ENCODE results near the gene PLPP1.

PLPP1 gene

GRCh38 chr5:55534436-55535198, at the start of gene PLPP1:
TSS of gene PLPP1 (minus strand) at chr5:55534964. CDS start at chr5:55534629, 335 bp downstream.
- peak; percentile 64 to 80 for DNase-seq (ENCODE audit: low read depth in 2 of 2)

DNA sequence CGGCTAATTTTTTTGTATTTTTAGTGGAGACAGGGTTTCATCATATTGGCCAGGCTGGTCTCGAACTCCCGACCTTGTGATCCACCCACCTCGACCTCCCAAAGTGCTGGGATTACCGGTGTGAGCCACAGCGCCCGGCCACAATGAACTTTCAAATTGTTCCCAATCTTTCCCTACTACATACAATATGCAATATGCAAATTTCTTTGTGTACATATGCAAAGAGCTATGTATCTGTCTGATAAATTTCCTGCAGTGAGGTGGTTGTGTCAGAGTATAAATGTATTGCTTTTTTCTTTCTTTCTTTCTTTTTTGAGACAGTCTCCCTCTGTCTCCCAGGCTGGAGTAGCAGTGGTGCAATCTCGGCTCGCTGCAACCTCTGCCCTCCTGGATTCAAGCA, 48.8 kb upstream of the PLPP1 start:
- no peak for DNase-seq (ENCODE audit: low read depth in 2 of 2)

DNA sequence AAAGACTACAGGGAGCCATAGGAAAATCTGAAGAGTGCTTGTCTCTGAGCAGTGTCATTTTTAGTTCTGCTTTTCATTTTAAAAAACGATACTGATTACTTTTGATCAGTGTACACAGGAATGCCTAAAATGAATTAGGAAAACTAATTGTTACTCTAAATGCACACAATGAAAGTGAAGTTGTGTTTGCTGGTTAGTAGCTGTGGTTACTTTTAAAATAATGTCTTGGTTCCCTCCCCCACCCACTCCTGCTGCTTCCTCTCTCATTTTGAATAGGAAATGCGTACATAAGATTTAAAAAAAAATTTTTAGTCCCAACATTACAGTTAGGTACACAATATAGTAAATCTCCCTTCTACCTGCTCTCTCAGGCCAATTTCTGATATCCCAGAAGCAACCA, 47.5 kb upstream of the PLPP1 start:
- DNase-seq (ENCODE audit: low read depth in 2 of 2) = no peak

DNA sequence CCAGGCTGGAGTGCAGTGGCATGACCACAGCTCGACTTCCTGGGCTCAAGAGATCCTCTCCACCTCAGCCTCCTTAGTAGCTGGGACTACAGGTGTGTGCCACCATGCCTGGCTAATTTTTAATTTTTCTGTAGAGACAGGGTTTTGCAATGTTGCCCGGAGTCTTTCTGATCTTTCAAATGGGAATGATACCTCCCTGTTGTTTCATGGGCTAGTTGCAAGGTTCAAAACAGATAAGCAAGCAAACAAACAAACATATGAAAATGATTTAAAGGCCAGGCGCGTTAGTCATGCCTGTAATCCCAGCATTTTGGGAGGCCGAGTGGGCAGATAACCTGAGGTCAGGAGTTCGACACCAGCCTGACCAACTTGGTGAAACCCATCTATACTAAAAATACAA, 45.3 kb upstream of the PLPP1 start:
- DNase-seq (ENCODE audit: low read depth in 2 of 2) = no peak

GRCh38 chr5:55578771-55579170, 44.0 kb upstream of the PLPP1 start:
- DNase-seq (ENCODE audit: low read depth in 2 of 2) = no peak

DNA sequence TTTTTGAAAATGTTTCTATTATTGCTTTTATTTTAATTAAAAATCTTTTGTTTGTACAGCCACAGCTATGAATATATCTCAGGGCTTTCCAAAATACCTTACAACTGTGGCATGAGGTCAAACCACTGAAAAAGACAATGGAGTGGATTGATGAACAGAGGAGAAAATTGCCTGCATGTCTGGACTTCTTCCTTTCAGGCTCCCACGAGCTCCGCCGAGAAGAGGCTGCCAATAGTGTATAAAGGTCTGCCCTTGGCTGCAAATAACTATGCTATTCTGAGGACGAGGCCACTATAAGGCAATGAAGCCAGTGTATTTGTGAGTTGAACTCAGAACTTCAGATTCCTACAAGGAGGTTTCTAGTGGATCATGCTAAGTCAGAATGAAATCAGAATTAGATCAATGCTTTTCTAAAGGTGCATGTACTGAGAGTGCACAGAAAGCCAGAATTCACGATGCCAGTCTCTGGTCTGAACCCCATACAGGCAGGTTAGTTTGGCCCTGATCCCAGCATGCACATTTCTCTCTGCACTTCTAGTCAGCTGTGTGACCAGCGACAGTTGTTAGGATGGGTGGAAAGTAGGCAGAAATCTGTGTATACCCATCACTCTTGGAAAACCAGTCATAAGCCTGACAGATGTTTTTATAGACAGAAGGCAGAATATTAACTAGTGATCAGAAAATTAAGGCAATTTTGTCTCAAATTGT, 42.7 kb upstream of the PLPP1 start:
- no peak for DNase-seq (ENCODE audit: low read depth in 2 of 2)

GRCh38 chr5:55576661-55577060, 41.9 kb upstream of the PLPP1 start:
- no peak for DNase-seq (ENCODE audit: low read depth in 2 of 2)

GRCh38 chr5:55575815-55576583, 41.2 kb upstream of the PLPP1 start:
- no peak for DNase-seq (ENCODE audit: low read depth in 2 of 2)

- no peak for DNase-seq (ENCODE audit: low read depth in 2 of 2)
These were observed 37.8 kb upstream of the PLPP1 start for GRCh38 chr5:55572600-55572999.

GRCh38 chr5:55572020-55572419, 37.3 kb upstream of the PLPP1 start:
- DNase-seq (ENCODE audit: low read depth in 2 of 2) = no peak

DNA sequence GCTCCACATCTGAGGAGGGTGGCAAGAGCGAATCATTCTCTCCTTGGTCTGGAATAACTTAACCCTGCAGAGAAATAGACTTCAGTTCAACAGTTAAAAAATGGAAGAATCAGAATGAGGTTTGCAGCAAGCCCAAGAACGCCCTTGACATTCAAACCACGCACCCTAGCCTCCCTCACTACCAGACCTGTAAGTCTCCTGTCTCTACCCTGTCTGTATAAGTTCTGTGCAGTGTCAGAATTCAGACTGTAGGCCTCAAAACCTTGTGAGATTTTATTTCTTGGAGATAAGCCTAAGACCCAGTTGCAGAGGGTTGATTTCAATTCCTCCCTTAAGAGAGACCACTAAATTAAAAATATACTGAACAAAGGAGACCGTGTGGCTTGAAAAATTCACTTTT, 35.8 kb upstream of the PLPP1 start:
- no peak for DNase-seq (ENCODE audit: low read depth in 2 of 2)

DNA sequence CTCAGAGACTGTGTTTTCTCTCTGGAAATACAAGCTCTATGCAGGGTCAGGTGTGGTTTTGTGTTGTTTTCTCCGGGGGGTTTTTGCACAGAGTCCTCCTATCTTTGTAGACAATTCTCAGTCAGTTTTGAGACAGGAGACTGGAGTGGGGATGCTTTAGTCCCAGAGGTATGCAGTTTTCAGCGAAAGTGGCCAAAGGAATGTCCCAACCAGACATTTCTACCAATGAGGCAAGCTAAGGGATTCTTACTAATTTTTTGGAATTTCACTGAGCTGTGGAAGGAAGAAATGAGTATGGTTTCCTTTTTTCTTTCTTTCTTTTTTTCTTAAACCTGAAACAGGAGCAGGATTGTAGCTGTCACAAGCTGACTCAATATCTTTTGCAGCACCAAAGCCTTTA, 35.3 kb upstream of the PLPP1 start:
- DNase-seq (ENCODE audit: low read depth in 2 of 2) = no peak

DNA sequence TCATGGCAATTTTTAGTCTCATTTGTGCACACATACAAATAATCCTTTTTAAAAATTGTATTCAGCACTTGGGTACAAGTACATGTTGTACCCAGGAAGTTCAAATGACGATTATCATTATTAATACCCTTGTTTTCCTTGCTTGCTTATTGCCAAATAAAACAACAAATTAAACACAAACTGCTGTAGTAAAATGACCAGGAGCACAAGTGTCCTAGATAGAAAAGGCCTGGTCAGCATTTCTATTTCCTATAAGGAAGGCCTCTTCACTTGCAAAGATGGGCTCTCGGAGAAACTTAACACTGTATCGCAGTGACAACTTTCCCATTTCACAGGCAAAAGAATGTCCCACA, 34.7 kb upstream of the PLPP1 start:
- no peak for DNase-seq (ENCODE audit: low read depth in 2 of 2)

GRCh38 chr5:55568654-55569512, 34.1 kb upstream of the PLPP1 start:
- no peak for DNase-seq (ENCODE audit: low read depth in 2 of 2)

- no peak for DNase-seq (ENCODE audit: low read depth in 2 of 2)
These were observed 30.0 kb upstream of the PLPP1 start for GRCh38 chr5:55564721-55565120.

DNA sequence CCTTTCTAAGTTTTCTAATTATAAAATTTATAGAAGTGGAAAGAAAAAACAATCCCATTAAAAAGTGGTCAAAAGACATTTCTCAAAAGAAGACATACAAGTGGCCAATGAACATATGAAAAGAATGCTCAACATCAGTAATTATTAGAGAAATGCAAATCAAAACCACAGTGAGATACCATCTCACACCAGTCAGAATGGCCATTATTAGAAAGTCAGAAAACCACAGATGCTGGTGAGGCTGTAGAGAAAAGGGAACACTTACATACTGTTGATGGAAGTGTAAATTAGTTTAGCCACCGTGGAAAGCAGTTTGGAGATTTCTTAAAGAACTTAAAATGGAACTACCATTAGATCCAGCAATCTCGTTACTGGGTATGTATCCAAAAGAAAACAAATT, 23.7 kb upstream of the PLPP1 start:
- DNase-seq (ENCODE audit: low read depth in 2 of 2) = no peak

- no peak for DNase-seq (ENCODE audit: low read depth in 2 of 2)
These were observed 22.4 kb upstream of the PLPP1 start for GRCh38 chr5:55557123-55557522.

GRCh38 chr5:55554585-55555202, 19.9 kb upstream of the PLPP1 start:
- no peak for DNase-seq (ENCODE audit: low read depth in 2 of 2)

DNA sequence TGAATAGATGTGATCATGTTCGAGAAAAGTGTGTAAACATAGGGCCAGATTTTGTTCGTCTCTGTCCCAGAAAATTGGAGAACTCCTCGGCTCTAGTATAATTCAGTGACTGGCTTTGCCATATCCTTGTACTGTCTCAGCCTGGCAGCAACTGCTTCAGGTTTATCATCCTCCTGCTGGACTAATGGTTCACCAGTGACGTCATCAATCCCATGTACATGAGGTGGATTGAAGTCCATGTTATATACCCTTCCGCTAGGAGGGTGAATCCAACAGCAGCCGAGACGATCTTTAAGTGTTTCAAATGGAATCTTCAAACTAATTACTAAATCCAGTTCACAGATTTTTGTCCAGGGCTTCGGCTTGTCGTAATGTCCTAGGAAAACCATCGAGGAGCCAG, 17.1 kb upstream of the PLPP1 start:
- no peak for DNase-seq (ENCODE audit: low read depth in 2 of 2)

DNA sequence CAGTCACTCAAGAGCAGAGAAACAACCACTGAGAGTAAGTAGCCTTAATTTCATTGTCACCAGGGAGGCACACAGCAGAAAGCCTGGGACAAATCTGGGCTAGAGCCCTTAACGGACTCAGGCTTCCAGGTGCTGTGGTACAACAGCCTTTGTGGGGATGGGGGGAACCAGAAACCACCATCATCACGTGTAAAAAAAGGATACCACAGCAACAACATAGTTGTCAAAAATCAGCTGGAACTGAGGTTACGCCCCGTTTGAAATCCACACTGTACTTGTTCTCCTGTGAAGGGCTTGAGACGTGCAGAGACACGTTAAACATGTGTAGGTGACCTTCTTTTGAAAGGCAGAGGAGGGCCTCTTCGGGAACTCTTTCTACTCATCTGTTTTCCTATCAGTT, 16.6 kb upstream of the PLPP1 start:
- DNase-seq (ENCODE audit: low read depth in 2 of 2) = no peak

- DNase-seq (ENCODE audit: low read depth in 2 of 2) = no peak
These were observed 13.0 kb upstream of the PLPP1 start for GRCh38 chr5:55547781-55548180.
